HepG2 (cell line): Measurements from ENCODE around the gene NME1. TPM values are rescaled to one million over a fixed set of nuclear protein-coding genes. Genes with fewer than 3 reads are reported as not detected.

Experiments used
- FOXA3 ChIP-seq: IDR thresholded peaks from 2 replicates; pipeline ENCODE4 v1.6.1; 2016; ENCODE audit warnings: missing genetic modification reagents, missing compliant biosample characterization
- NFIC ChIP-seq: IDR thresholded peaks from 2 replicates; pipeline ENCODE4 v1.6.1; 2012; ENCODE audit warnings: mild to moderate bottlenecking, low read length, inconsistent platforms
- NR2C2 ChIP-seq: sonication (generic); formaldehyde crosslinking; IDR thresholded peaks from 2 replicates; pipeline ENCODE4 v1.4.0; 2020; ENCODE audit warnings: missing genetic modification reagents, mild to moderate bottlenecking, moderate library complexity, borderline replicate concordance
- NR2F1 ChIP-seq, 2 experiments: fragments of 450-650 bp in 1 of 2; formaldehyde crosslinking in 1 of 2; IDR thresholded peaks; 2 replicates each; pipeline versions ENCODE4 v1.5.0 to v1.6.1; 2016 to 2020; ENCODE audit warnings: mild to moderate bottlenecking in 1 of 2, missing compliant biosample characterization in 1 of 2, missing genetic modification reagents in 1 of 2, moderate library complexity in 1 of 2
- NR2F6 ChIP-seq, 2 experiments: IDR thresholded peaks; 2 replicates each; pipeline ENCODE4 v1.6.1; 2016; ENCODE audit warnings: antibody characterized with exemption in 1 of 2, mild to moderate bottlenecking in 1 of 2
- PAXIP1 ChIP-seq: sonication (generic); formaldehyde crosslinking; conservative IDR thresholded peaks from 2 replicates; pipeline ENCODE4 v1.4.0; 2020; ENCODE audit warnings: mild to moderate bottlenecking, missing genetic modification reagents, moderate library complexity
- PHF8 ChIP-seq: sonication (generic); formaldehyde crosslinking; IDR thresholded peaks from 2 replicates; pipeline ENCODE4 v1.5.0; 2020; ENCODE audit warnings: missing genetic modification reagents
- RERE ChIP-seq: IDR thresholded peaks from 2 replicates; pipeline ENCODE4 v1.6.1; 2016; ENCODE audit warnings: low read depth, missing genetic modification reagents, missing compliant biosample characterization
- RORA ChIP-seq: sonication (generic); formaldehyde crosslinking; IDR thresholded peaks from 2 replicates; pipeline ENCODE4 v1.5.0; 2020; ENCODE audit warnings: mild to moderate bottlenecking, missing genetic modification reagents, moderate library complexity
- TCF7 ChIP-seq: sonication (generic); IDR thresholded peaks from 2 replicates; pipeline ENCODE4 v1.6.1; 2016; ENCODE audit warnings: antibody characterized with exemption, low read depth
- WIZ ChIP-seq: sonication (generic); formaldehyde crosslinking; IDR thresholded peaks from 2 replicates; pipeline ENCODE4 v1.5.1; 2020; ENCODE audit warnings: mild to moderate bottlenecking, missing genetic modification reagents
- ZFP37 ChIP-seq: sonication (generic); formaldehyde crosslinking; IDR thresholded peaks from 2 replicates; pipeline ENCODE4 v1.4.0; 2020; ENCODE audit warnings: missing genetic modification reagents, borderline replicate concordance
- ZMYM2 ChIP-seq: sonication (generic); formaldehyde crosslinking; IDR thresholded peaks from 2 replicates; pipeline ENCODE4 v1.8.0; 2022; ENCODE audit warnings: mild to moderate bottlenecking, missing genetic modification reagents
- ZNF136 ChIP-seq: sonication (generic); formaldehyde crosslinking; IDR thresholded peaks from 2 replicates; pipeline ENCODE4 v1.8.1; 2022; ENCODE audit warnings: low read depth, mild to moderate bottlenecking, moderate library complexity, missing genetic modification reagents
- ZNF263 ChIP-seq: sonication (generic); formaldehyde crosslinking; IDR thresholded peaks from 2 replicates; pipeline ENCODE4 v1.4.0; 2020; ENCODE audit warnings: missing genetic modification reagents
- ZNF556 ChIP-seq: sonication (generic); formaldehyde crosslinking; IDR thresholded peaks from 2 replicates; pipeline ENCODE4 v1.4.0; 2020; ENCODE audit warnings: mild to moderate bottlenecking, missing genetic modification reagents, borderline replicate concordance
- ZNF710 ChIP-seq: sonication (generic); formaldehyde crosslinking; IDR thresholded peaks from 2 replicates; pipeline ENCODE4 v1.5.0; 2020; ENCODE audit warnings: mild to moderate bottlenecking, missing genetic modification reagents, borderline replicate concordance
- polyA plus RNA-seq, 8 experiments: library from polyadenylated mRNA; depleted of rRNA in 3 of 8; stranded (reverse) in 7 of 8; unstranded in 1 of 8; fragments of >200 nt; fragmentation: Illumina TruSeq in 4 of 8; extraction: Trizol in 4 of 8; gene quantifications; 2 replicates each; pipeline versions ENCODE4 v1.2.1 to v1.2.3, GENCODE V29; 2011 to 2016; ENCODE audit warnings: low read depth in 4 of 8, missing spikeins in 1 of 8, mixed read lengths in 1 of 8; ENCODE audit not compliant: insufficient read depth in 1 of 8
- total RNA-seq, 5 experiments: library from RNA; depleted of rRNA; stranded (reverse); fragments of >200 nt; fragmentation: Illumina TruSeq; extraction: Trizol; gene quantifications; 2 replicates each; pipeline ENCODE4 v1.2.3, GENCODE V29; 2016; ENCODE audit warnings: low read depth in 1 of 5

NME1 gene
- total and polyA plus RNA-seq, 2 of the 13 experiments (the other 11 are each of a cell fraction or from before 2014, with no cell fraction given): 295 to 516 TPM

GRCh38 chr17:51112303-51113222 lies 40.8 kb upstream of the NME1 start (continued):
- TF ChIP-seq RERE (peak; percentile 36; the same call in 1 of the 2 replicates), NR2C2 (peak; percentile 92), ZNF556 (CRISPR knock-in tag) (peak; percentile 81; the same call in 1 of the 2 replicates), ZFP37 (0 out of 2 replicates have a peak, but pooled peaks have one; percentile 16), ZNF263 (0 out of 2 replicates have a peak, but pooled peaks have one; percentile 17), ZMYM2 (peak; percentile 94), WIZ (CRISPR knock-in tag) (0 out of 2 replicates have a peak, but pooled peaks have one; percentile 54), TCF7 (peak; percentile 18; the same call in 1 of the 2 replicates), FOXA3 (CRISPR knock-in tag) (peak; percentile 81; the same call in 1 of the 2 replicates), NR2F1 (CRISPR knock-in tag; IDR thresholded peaks at IDR 0.05) (peak; percentile 96 to 97), NFIC (peak; percentile 72; the same call in 1 of the 2 replicates), NR2F6 (IDR thresholded peaks at IDR 0.05) (peak; percentile 98), NR2F6 (CRISPR knock-in tag; IDR thresholded peaks at IDR 0.05) (peak; percentile 99), PHF8 (peak; percentile 33; the same call in 1 of the 2 replicates), ZNF710 (peak; percentile 94), PAXIP1 (CRISPR knock-in tag) (peak; percentile 92), ZNF136 (CRISPR knock-in tag) (peak; percentile 47; the same call in 1 of the 2 replicates), RORA (CRISPR knock-in tag) (peak; percentile 96)
